CD4-positive, alpha-beta T cell treated with Interleukin-12 subunit alpha and Interleukin-12 subunit beta, for 1 hour (primary cell): ENCODE data around the gene KRT33B.

Experiments
- DNase-seq: peaks from one replicate; pipeline ENCODE4 v3.0.0-alpha.2; 2020

The KRT33B gene

DNA sequence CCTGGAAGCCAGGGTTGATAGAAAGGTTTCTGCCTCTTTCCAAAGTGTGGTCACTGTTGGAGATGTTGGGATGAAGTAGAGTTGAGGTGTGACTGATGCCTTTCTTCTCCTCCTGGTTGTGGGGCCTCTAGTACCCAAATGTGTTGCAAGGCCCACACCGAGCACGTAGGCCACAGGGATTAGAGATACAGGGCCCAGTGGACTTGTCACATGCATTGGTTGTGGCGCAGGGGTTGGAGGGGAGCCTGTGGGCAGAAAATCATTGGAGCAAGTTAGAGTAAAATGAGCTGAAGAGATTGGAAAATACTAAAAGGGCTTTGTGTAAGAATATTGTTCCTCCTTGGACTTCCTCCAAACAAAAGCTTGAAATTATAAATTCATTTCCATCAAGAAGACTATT, 23.6 kb downstream of the KRT33B start:
- DNase-seq = no peak

DNA sequence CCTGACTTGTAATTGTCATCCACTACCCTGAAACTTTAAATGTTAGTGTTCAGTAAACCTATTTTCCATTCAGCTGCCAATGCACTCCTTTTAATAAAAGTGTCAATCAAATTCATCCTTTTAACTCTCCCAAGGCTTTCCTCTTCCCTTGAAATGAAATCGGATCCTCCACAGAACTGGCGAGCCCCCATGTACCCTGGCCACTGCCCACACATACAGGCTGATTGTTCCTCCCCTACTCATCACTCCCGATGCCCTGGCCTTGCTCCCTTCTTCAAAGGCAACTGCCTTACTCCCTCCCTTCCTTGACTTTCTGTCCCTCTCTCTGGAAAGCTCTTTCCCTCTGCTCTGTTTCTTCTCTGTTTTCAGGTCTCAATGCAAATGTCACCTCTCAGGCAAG, 26.6 kb downstream of the KRT33B start:
- no peak for DNase-seq

- peak; percentile 69 for DNase-seq
Measured at GRCh38 chr17:41340934-41341861, 28.4 kb downstream of the KRT33B start.

DNA sequence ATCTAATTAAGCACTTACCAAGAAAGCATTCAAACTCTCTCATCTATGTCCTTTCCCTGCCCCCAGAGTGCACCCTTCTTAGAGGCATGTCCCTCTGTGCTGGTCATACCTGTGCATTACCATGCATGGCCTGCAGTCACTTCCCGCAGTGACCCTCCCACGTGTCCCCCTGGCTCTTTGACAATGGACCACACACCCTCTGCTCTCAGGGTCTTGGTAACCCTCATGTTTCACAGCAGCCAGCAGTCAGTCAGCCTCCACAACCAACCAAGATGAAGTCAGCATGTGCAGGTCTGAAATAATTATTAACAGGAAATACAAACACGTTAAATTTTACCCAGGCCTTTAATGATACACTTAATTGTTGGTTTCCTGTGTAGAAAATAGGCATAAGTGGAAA, 29.1 kb downstream of the KRT33B start:
- no peak for DNase-seq

- no peak for DNase-seq
Measured at GRCh38 chr17:41339571-41340172, 29.9 kb downstream of the KRT33B start.

GRCh38 chr17:41338961-41339485, 30.6 kb downstream of the KRT33B start:
- peak; percentile 84 for DNase-seq

DNA sequence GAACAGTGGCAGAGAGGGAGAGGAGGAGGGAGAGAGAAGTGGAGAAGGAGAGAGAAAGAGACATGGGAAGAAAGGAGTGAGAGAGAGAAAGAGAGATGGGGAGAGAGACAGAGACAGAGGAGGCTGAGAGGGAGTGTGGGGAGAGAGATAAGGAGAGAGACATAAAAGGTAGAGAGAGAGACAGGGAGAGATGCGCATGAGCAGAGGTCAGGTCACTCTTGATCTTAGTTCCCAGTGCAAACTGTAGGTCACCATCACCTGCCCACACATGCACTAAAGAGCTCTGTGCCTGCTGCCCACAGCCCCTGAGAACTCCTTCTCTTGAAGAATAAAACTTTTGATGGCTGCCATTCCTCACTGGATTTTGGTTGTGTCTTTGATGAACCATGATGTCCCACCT, 33.9 kb downstream of the KRT33B start:
- no peak for DNase-seq

GRCh38 chr17:41334385-41335305, 35.0 kb downstream of the KRT33B start:
- peak; percentile 18 for DNase-seq

DNA sequence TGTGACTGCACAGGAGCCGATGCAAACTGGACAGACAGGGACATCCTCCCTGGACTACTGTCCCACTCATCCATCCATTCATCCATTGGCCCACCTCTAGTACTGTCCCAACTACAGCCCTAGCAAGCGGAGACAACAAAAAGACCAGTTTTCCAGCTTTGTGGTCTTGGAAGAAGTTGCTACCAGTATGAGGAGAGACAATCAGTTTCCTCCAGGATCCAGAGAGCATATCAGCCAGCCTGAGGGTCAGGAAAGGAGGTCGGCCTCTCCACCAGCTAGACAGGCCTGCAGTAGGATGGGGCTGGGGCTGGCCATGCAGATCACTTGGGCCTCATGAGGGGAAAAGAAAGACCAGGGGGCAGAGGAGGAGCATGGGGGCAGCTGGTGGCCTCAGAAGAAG, 35.8 kb downstream of the KRT33B start:
- DNase-seq = no peak

- no peak for DNase-seq
Measured at GRCh38 chr17:41333098-41333497, 36.5 kb downstream of the KRT33B start.

- DNase-seq = no peak
Measured at GRCh38 chr17:41332239-41332638, 37.4 kb downstream of the KRT33B start.

DNA sequence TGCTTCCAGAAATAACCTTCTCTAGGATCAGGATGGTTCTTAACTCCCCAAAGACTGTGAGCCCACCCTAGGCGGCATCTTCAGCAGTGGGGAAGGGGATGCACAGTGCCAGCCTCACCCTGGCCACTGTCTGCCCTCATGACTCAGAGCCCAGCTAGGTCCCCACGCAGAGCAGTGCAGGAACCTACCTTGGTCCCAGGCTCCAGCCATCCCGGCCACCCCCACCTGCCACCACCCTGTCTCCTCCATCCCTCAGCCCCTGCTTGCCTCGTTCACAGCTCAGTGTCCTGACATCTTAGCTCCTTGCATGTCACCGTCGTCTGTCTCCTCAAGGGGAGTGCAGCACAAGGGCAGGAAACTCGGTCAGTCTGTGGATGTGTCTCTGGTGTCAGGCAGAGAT, 38.0 kb downstream of the KRT33B start:
- DNase-seq = no peak

DNA sequence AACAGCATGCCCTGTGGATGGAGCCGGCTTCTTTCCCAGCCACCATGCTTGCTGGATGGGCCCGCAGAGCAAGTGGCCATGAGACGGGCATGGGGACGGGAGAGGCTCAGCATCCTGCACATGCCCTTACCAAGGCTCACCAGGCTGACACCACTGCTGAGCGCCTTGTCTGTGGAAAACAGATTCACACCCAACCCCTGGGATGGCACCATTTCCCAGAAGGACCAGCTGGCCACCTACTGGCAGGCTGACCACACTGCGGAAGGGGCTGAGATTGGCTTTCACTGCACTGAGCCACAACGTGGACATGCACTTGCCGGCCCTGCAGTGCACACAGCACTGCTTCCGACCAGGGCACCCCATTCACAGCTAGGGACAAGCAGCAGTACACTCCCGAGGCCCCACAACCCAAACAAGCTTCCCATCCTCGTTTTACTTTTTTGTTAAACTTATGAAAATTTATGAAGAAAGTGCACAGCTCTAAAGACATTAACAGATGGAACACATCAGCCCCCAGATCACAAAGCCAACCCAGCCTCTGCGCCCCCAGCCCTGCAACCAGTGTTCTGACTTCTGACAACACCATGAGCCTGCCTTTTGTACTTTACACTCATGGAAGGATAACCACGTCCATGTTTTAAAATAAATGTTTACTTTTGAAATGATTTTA, 40.2 kb downstream of the KRT33B start:
- DNase-seq = no peak

- DNase-seq = no peak
Measured at GRCh38 chr17:41328207-41328606, 41.4 kb downstream of the KRT33B start.

GRCh38 chr17:41327411-41328120, 42.0 kb downstream of the KRT33B start:
- DNase-seq = no peak

- DNase-seq = peak; percentile 52
Measured at GRCh38 chr17:41326173-41327145, 43.2 kb downstream of the KRT33B start.

GRCh38 chr17:41325611-41326010, 44.0 kb downstream of the KRT33B start:
- DNase-seq = no peak

GRCh38 chr17:41325126-41325525, 44.5 kb downstream of the KRT33B start:
- DNase-seq = no peak

- DNase-seq = peak; percentile 32
Measured at GRCh38 chr17:41324180-41325075, 45.2 kb downstream of the KRT33B start.
